Adrenal gland (tissue), 5 donors: ENCODE data around the gene UPK2.

Experiments
- POLR2A ChIP-seq, 2 donors: fragments of 450-650 bp; IDR thresholded peaks; one replicate each; pipeline ENCODE4 v1.6.1; 2017; ENCODE audit warnings: antibody characterized with exemption in 2 of 2, mild to moderate bottlenecking in 2 of 2, moderate library complexity in 1 of 2
- TF ChIP-seq, protein P1 (sequence below), 6 experiments: fragments of 450-650 bp in 4 of 6; fragments of 200-600 bp in 2 of 6; sonication (generic) in 1 of 6; IDR thresholded peaks; 1 replicate in 5 of 6; 2 replicates in 1 of 6; pipeline versions ENCODE4 v1.5.1 to v1.8.0; 2016 to 2021; ENCODE audit warnings: antibody characterized with exemption in 6 of 6, mild to moderate bottlenecking in 2 of 6, moderate library complexity in 1 of 6
- donor health status: DM: no; HTN: no; CAD: no.

- TF ChIP-seq, protein P1, sequence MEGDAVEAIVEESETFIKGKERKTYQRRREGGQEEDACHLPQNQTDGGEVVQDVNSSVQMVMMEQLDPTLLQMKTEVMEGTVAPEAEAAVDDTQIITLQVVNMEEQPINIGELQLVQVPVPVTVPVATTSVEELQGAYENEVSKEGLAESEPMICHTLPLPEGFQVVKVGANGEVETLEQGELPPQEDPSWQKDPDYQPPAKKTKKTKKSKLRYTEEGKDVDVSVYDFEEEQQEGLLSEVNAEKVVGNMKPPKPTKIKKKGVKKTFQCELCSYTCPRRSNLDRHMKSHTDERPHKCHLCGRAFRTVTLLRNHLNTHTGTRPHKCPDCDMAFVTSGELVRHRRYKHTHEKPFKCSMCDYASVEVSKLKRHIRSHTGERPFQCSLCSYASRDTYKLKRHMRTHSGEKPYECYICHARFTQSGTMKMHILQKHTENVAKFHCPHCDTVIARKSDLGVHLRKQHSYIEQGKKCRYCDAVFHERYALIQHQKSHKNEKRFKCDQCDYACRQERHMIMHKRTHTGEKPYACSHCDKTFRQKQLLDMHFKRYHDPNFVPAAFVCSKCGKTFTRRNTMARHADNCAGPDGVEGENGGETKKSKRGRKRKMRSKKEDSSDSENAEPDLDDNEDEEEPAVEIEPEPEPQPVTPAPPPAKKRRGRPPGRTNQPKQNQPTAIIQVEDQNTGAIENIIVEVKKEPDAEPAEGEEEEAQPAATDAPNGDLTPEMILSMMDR (IDR thresholded peaks at IDR 0.05) = peak in 2 of 6 experiments; percentile 16 to 17
- peak; percentile 49 to 80 for TF ChIP-seq POLR2A (IDR thresholded peaks at IDR 0.05)
Measured at GRCh38 chr11:118997627-118998387, 41.7 kb downstream of the UPK2 start, which contains the start of gene CENATAC.
